A549 (cell line): ENCODE measurements around the gene SMPDL3B.

ENCODE experiments used
- POLR2A ChIP-seq: IDR thresholded peaks from 2 replicates; pipeline ENCODE4 v1.6.1; 2012; ENCODE audit warnings: mild to moderate bottlenecking, low read length
- RAD21 ChIP-seq, 2 experiments: fragments of >200 bp in 1 of 2; sonication (Bioruptor Twin) in 1 of 2; formaldehyde crosslinking in 1 of 2; IDR thresholded peaks in 1 of 2; conservative IDR thresholded peaks in 1 of 2; 2 replicates in 1 of 2; 3 replicates in 1 of 2; pipeline ENCODE4 v1.6.1; 2012 to 2018; ENCODE audit warnings: inconsistent platforms in 1 of 2
- ZFP36 ChIP-seq: fragments of 450-650 bp; IDR thresholded peaks from 2 replicates; pipeline ENCODE4 v1.6.1; 2014; ENCODE audit warnings: borderline replicate concordance; ENCODE audit not compliant: partially characterized antibody
- TF ChIP-seq, protein P1 (sequence below): fragments of >200 bp; sonication (Bioruptor Twin); formaldehyde crosslinking; IDR thresholded peaks from 3 replicates; pipeline ENCODE4 v1.5.1; 2016

DNA sequence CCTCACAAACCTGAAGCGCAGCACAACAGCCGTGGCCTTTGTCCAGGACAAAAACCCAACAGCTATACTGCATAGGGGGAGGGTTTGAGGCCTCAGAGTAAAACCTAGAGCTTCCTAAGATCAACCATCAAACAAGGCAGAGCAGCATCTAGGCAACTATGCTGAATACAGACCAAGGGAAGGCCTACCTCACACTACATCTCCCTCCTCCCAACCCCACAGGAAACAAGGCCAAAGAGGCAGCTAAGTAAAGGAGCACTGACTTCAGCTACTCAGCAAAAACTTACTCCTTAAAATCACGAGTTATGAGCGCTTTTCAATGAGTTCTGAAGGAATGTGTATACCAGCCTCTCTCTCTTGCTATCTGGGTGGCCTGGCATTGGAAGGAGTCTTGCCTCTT is 37.3 kb downstream of the SMPDL3B start:
- TF ChIP-seq RAD21 (conservative IDR thresholded peaks at IDR 0.05 in 1 of 2, IDR thresholded peaks at IDR 0.05 in 1 of 2) (no peak), ZFP36 (no peak), POLR2A (no peak)
- TF ChIP-seq, protein P1, sequence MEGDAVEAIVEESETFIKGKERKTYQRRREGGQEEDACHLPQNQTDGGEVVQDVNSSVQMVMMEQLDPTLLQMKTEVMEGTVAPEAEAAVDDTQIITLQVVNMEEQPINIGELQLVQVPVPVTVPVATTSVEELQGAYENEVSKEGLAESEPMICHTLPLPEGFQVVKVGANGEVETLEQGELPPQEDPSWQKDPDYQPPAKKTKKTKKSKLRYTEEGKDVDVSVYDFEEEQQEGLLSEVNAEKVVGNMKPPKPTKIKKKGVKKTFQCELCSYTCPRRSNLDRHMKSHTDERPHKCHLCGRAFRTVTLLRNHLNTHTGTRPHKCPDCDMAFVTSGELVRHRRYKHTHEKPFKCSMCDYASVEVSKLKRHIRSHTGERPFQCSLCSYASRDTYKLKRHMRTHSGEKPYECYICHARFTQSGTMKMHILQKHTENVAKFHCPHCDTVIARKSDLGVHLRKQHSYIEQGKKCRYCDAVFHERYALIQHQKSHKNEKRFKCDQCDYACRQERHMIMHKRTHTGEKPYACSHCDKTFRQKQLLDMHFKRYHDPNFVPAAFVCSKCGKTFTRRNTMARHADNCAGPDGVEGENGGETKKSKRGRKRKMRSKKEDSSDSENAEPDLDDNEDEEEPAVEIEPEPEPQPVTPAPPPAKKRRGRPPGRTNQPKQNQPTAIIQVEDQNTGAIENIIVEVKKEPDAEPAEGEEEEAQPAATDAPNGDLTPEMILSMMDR = no peak
